Stimulated activated CD4-positive, alpha-beta T cell treated with anti-CD3 and anti-CD28 coated beads, Interleukin-15, amount 100 ng/mL, for 24 hours (primary cell): Measurements from ENCODE around the gene CNTFR.
A peak's percentile ranks its signal among the peaks of the same experiment; 100 is the strongest.
"Not testable (repeated sequence)": the region's sequence is repeated elsewhere in the genome, so short reads cannot be mapped to it uniquely, and the experiment has no call there.

Source experiments
- DNase-seq: peaks from one replicate; pipeline ENCODE4 v3.0.0-alpha.2; 2020

CNTFR gene

DNA sequence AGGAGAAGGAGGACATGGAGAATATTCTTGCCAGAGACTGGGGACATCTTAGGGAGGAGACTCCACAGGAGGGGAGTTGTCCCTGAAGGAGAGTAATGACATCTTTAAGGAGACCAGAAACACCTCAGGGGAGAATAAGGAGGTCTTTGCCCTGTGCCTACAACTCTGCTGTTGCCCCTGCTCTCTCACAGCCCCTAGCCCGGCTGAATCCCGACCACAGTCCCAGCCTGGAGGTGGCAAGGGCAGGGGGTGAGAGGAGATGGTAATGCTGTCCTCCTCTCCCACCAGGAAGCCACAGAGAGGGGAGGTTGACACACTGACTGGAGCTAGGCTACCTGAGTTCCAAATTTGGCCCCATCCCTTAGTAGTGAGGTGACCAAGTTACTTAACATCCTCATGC is 36.5 kb downstream of the CNTFR start:
- no peak for DNase-seq

GRCh38 chr9:34552606-34552981 is 36.9 kb downstream of the CNTFR start:
- no peak for DNase-seq

- DNase-seq, result no peak
Measured at GRCh38 chr9:34551751-34552605, 37.5 kb downstream of the CNTFR start.

DNA sequence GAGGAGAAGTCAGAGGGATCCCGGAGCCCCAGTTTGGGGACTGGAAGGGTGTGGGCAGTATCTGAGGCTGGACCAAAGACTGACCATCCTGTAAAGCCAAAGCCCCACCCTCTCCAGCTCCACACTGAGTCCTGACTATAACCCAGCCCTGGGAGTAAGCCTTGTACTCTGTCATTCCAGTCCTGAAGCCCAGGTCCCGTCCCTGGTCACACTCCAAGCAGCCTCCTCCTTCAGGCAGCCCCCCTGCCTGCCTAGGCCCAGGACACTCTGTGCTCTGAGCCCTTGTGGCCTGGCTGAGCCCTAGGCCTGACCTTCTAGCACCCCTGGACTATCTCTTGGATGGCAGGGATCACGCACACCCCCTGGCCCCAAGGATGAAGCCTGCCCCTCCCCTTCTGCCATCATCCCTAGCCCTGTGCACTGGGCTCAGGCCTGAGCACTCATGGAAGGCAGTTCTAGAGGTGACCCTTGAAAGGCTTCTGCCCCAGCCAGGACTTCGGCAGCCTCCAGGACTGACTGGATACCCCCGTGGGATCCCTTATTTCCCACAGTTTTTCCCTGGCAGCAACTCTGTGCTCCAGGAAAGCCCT is 38.7 kb downstream of the CNTFR start:
- DNase-seq, result no peak

GRCh38 chr9:34550016-34550680 is 39.4 kb downstream of the CNTFR start:
- DNase-seq, result no peak

DNA sequence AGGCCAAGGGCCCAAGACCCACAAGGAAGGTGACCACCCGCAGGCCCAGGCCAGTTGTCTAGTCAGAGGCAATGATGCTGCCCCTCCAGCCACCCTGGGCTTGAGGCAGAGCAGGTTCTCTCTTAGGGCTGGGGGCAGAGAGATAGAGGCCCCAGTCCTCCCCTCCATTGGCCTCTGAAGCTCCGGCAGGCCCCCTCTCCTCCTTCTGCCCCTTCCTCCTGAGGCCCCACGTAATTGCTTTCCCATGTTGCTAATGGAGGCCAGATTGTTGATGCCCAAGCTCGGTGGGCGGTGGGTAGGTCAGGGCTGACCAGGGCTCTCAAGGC is 40.2 kb downstream of the CNTFR start:
- no peak for DNase-seq

- DNase-seq, result peak; percentile 56
Measured at GRCh38 chr9:34547960-34548611, 41.4 kb downstream of the CNTFR start.

GRCh38 chr9:34546834-34547827 is 42.4 kb downstream of the CNTFR start:
- DNase-seq, result peak; percentile 75

DNA sequence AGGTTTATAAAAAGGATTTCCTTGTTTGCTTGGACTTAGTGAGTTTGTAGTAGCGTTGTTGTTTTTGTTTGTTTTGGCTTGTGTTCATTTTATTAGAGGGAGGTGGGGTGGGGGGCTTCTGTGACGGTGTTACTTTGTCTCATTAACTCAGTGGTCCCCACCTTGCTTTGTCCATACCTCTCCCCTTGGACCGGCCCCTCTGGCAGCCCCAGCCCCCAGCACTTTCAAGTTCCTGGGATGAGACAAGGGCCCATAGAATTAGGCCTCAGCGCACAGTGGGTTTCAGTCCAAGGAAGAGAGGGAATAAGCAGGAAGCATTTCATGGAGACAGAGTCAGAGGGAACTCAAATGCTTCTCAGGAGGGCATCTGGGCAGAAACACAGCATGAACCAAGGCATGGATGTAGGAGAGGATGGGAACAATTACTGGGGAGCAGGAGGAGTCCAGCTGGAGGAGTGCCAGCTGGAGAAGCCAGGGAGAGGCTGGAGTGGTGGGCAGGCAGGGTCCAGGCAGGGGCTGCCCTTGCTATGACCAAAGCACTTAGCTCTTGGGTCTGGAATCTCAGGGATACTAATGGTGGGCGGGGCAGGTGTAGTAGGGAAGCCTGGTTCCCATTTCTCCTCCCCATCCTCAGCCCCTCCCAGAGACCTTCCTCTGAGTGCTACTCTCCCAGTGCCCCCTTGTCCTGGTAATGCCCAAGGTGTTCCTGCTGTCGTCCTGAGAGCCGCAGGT is 43.3 kb downstream of the CNTFR start:
- DNase-seq, result no peak

- DNase-seq, result no peak
Measured at GRCh38 chr9:34545497-34545896, 44.0 kb downstream of the CNTFR start.

- DNase-seq, result no peak
Measured at GRCh38 chr9:34544035-34544434, 45.5 kb downstream of the CNTFR start.

GRCh38 chr9:34541540-34541939 is 48.0 kb downstream of the CNTFR start:
- no peak for DNase-seq

DNA sequence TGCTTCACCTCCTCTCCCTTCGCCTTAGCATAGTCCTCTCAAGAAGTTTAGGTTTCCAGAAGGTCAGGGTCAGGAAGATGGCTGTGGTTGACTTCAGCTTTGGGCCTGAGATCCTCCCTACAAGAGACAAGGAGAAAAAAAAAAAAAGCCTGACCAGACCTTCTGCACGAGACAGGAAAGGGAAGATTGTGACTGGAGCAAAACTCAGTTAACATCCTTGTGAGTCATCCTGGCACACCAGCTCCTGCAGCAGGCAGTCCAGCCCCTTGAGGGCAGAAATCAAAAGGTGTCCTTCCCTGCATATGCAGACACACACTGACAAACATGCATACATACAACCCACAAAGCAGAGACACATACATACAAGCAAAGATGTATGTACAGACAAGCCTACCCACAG is 48.7 kb downstream of the CNTFR start:
- DNase-seq, result no peak

DNA sequence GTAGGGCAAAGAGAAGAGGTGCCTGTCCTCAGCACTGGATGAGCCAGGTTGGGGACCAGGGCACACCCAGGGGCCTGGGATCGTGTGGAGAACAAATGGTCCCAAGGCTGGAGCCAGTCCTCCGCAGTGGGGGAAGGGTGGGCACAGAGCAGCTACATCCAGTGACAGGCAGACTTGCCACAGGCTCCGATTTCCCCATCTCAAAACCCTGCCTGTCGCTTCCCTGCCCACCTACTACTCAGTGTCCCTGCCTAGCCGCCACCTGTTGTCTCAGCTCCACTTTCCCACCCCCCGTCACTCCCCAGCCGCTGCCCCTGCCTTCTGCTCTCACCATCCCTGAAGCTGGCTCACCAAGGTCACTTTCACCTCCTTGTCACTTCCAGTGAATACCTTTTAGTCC is 52.8 kb downstream of the CNTFR start:
- no peak for DNase-seq

- DNase-seq, result not testable (repeated sequence)
Measured at GRCh38 chr9:34532041-34532440, 57.5 kb downstream of the CNTFR start.

DNA sequence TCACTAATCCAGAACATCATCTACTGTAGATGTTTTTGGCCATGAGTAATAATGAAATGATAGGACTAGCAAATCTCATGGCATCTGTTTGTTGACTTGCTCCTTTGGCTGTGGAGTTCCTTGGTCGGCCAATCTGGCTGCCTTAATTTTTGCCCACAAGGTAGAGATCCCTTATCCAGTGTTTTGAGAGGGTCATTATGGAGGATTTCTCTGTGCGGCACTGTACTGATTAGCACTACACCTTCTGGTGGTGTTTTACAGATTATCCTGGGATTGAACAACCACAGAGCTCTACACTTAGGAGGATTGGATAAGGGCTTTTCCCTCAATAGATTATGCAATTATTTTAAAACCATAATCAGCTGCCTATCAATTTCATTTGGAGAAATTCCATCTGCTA is 63.5 kb downstream of the CNTFR start:
- no peak for DNase-seq

DNA sequence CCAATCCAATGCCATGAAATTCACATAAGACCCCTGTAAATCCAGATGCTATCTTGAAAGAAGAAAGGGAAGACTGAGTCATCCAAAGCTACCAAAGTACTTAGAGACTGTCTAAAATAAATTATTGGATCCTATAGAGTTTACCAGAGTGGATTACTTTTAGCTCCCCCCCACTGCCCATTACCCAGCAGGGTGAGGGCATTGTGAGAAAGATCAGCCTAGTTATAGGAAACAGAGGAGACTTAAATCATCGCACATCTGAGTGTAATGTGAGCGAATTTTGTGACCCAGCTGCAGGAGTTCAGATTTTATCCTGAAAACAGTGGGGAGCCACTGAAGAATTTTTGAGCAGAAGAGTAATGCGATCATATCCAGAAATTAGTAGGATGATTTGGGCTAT is 65.2 kb downstream of the CNTFR start:
- DNase-seq, result no peak

DNA sequence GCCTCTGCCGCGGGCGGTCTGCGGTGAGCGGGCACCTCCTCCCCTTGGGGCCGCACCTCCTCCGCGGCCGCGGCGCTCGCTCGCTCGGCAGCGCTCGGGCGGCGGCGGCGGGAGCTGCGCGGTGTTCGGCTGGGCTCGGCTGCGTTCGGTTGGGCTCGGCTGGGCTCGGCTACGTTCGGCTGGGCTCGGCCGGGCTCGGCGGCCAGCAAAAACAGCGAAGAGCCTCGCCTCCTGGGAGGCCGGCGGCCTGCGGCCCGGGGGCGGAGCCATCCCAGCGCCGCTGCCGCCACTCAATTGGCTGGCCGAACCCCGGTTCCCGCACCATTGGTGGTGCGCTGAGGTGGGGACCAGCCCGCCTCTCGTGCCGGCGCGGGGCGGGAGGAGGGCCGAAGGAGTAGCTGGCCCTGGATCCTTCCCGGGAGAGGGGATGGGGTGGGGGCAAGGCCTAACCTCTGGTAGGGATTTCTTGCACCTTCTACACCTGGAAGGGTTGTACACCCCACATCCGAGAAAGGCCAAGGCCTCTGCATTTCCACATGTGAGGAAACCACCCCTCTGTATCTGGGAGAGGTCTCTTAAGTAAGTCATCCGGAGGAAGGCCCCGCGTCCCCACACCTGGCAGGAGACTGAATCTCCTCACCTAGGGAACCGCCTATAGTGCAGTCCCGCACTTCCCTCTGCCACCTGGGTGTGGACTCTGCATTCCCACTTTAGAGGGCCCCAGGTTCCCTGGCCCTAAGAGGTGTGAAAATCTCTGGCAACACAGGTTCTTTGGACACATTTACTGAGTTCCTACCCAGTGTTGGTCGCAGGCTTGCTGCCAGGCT is 66.3 kb downstream of the CNTFR start, which contains the start of gene ENHO:
TSS of gene ENHO (minus strand) at position 20 of the 827 bp plus-strand sequence. CDS start 1,295 bp downstream, outside the sequence.
- peak; percentile 91 for DNase-seq

GRCh38 chr9:34522091-34522887 is 67.2 kb downstream of the CNTFR start:
- no peak for DNase-seq
